ENCODE data around the gene COQ10A. TPM values are rescaled to one million over a fixed set of nuclear protein-coding genes. Genes with fewer than 3 reads are reported as not detected.

The COQ10A gene
- total RNA-seq, 2 donors from 2014 or later, result 20.5 to 23.2 TPM

DNA sequence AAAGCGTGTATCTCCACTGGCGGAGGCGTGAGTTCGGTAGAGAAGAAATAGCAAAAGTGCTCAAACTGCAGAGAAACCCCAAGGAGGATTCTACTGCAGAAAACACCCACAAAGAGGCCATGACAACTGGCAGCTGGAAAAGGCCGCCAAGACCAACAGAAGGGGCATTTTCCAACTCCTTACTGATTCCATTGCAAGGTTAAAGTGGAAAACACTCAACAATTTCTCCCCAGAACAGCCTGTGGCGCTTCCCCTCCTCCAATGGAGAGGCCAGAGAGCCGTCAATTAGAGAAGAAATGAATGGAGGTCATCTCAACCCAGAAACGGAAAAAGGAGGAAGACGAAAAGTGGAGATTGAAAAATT is 7.9 kb upstream of the COQ10A start:
- peak overlapping the region; percentile 95 for H3K4me3 Mint-ChIP-seq
- WGBS, 2 experiments (ENCODE audit: insufficient coverage in 1 of 2, insufficient read length in 1 of 2), result 42 to 47% methylated on average over 7 to 9 of the region's 9 CpGs
- peak overlapping the region; percentile 53 for H3K9ac ChIP-seq (ENCODE audit: extremely low read depth, low read length, poor library complexity, severe bottlenecking)

DNA sequence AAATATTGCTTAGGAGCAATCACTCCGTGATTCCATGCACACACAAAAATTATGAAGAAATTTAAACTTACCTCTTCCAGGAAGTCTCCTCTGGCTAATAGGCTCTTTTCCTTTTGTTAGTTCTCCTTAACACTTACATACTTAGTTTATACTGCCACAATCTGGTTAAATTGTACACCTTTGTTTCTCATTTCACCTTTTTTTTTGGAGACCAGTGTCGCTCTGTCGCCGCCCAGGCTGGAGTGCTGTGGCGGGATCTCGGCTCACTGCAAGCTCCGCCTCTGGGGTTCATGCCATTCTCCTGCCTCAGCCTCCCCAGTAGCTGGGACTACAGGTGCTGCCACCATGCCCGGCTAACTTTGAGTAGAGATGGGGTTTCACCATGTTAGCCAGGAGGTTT is 6.4 kb upstream of the COQ10A start:
- Histone ChIP-seq H3K9me3 (ENCODE audit: control insufficient read depth, low read length) (no peaks in the 10 kb centered on the region), H3K27me3 (ENCODE audit: control insufficient read depth, insufficient read depth, low read length, poor library complexity, severe bottlenecking) (no peaks in the 10 kb centered on the region), H3K4me1 (ENCODE audit: control insufficient read depth, insufficient read depth, low read length) (no peaks in the 10 kb centered on the region), H3K36me3 (ENCODE audit: control insufficient read depth, insufficient read depth, low read length) (peaks cover 13% of the 10 kb centered on the region), H3K4me3 (ENCODE audit: low read length) (no peak overlapping the region), H3K9ac (ENCODE audit: extremely low read depth, low read length, poor library complexity, severe bottlenecking) (no peak overlapping the region), H3K27ac (ENCODE audit: low read depth, low read length) (no peak overlapping the region)
- Mint-ChIP-seq H3K27ac (no peak overlapping the region), H3K4me3 (no peak overlapping the region), H3K27me3 (ENCODE audit: insufficient read depth) (no peaks in the 10 kb centered on the region), H3K9me3 (no peaks in the 10 kb centered on the region), H3K36me3 (ENCODE audit: low read depth) (peaks cover 10% of the 10 kb centered on the region), H3K4me1 (peaks cover 19% of the 10 kb centered on the region)
- WGBS, 2 experiments (ENCODE audit: insufficient coverage in 1 of 2, insufficient read length in 1 of 2), result 93 to 94% methylated on average over 6 to 8 of the region's 8 CpGs
- no peak for DNase-seq
- TF ChIP-seq, protein P1, sequence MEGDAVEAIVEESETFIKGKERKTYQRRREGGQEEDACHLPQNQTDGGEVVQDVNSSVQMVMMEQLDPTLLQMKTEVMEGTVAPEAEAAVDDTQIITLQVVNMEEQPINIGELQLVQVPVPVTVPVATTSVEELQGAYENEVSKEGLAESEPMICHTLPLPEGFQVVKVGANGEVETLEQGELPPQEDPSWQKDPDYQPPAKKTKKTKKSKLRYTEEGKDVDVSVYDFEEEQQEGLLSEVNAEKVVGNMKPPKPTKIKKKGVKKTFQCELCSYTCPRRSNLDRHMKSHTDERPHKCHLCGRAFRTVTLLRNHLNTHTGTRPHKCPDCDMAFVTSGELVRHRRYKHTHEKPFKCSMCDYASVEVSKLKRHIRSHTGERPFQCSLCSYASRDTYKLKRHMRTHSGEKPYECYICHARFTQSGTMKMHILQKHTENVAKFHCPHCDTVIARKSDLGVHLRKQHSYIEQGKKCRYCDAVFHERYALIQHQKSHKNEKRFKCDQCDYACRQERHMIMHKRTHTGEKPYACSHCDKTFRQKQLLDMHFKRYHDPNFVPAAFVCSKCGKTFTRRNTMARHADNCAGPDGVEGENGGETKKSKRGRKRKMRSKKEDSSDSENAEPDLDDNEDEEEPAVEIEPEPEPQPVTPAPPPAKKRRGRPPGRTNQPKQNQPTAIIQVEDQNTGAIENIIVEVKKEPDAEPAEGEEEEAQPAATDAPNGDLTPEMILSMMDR (conservative IDR thresholded peaks at IDR 0.05), result no peak

More for the DNA sequence above, 7.9 kb upstream of the COQ10A start:
- TF ChIP-seq, protein P1 (conservative IDR thresholded peaks at IDR 0.05), result no peak
- Histone ChIP-seq H3K4me3 (ENCODE audit: low read length) (peak overlapping the region; percentile 96), H3K9me3 (ENCODE audit: control insufficient read depth, low read length) (no peaks in the 10 kb centered on the region), H3K27ac (ENCODE audit: low read depth, low read length) (peak overlapping the region; percentile 41), H3K4me1 (ENCODE audit: control insufficient read depth, insufficient read depth, low read length) (no peaks in the 10 kb centered on the region), H3K36me3 (ENCODE audit: control insufficient read depth, insufficient read depth, low read length) (peaks cover 29% of the 10 kb centered on the region), H3K27me3 (ENCODE audit: control insufficient read depth, insufficient read depth, low read length, poor library complexity, severe bottlenecking) (no peaks in the 10 kb centered on the region)
- peaks cover 23% of the 10 kb centered on the region for H3K36me3 Mint-ChIP-seq (ENCODE audit: low read depth)
- peaks cover 19% of the 10 kb centered on the region for H3K4me1 Mint-ChIP-seq
- DNase-seq, result no peak
- H3K27me3 Mint-ChIP-seq (ENCODE audit: insufficient read depth), result no peaks in the 10 kb centered on the region
- H3K9me3 Mint-ChIP-seq, result no peaks in the 10 kb centered on the region
- peak overlapping the region; percentile 85 for H3K27ac Mint-ChIP-seq

DNA sequence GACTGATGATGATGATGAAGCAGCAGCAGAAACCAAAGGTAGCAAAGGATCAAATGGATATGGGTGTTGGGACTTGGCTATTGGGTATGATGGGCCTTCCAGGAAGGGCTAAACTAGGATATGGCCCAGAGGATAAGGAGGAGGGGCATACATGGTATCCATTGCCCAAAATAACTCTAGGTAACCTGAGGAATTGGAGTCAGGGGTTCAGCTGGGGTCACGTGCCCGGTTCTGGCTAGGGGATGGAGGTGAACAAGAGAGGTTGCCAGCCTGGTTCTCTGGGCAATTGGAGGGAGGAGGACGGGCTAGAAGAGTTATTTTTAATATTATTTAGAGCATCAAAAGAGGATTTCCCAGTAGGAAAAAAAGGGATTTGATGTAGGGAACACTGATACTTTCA is 5.8 kb upstream of the COQ10A start:
- TF ChIP-seq, protein P1 (conservative IDR thresholded peaks at IDR 0.05), result no peak
- Mint-ChIP-seq H3K27ac (no peak overlapping the region), H3K4me1 (peaks cover 19% of the 10 kb centered on the region), H3K4me3 (no peak overlapping the region), H3K27me3 (ENCODE audit: insufficient read depth) (no peaks in the 10 kb centered on the region), H3K36me3 (ENCODE audit: low read depth) (peaks cover 6% of the 10 kb centered on the region), H3K9me3 (no peaks in the 10 kb centered on the region)
- Histone ChIP-seq H3K9me3 (ENCODE audit: control insufficient read depth, low read length) (no peaks in the 10 kb centered on the region), H3K27ac (ENCODE audit: low read depth, low read length) (no peak overlapping the region), H3K9ac (ENCODE audit: extremely low read depth, low read length, poor library complexity, severe bottlenecking) (no peak overlapping the region), H3K4me1 (ENCODE audit: control insufficient read depth, insufficient read depth, low read length) (no peaks in the 10 kb centered on the region), H3K27me3 (ENCODE audit: control insufficient read depth, insufficient read depth, low read length, poor library complexity, severe bottlenecking) (no peaks in the 10 kb centered on the region), H3K4me3 (ENCODE audit: low read length) (no peak overlapping the region), H3K36me3 (ENCODE audit: control insufficient read depth, insufficient read depth, low read length) (peaks cover 8% of the 10 kb centered on the region)
- WGBS, 2 experiments (ENCODE audit: insufficient coverage in 1 of 2, insufficient read length in 1 of 2), result 90 to 97% methylated on average over 3 of the region's 3 CpGs
- DNase-seq, result no peak
